ENCODE measurements around the gene DDX25.
"Not testable (repeated sequence)": the region's sequence is repeated elsewhere in the genome, so short reads cannot be mapped to it uniquely, and the experiment has no call there.

Gene DDX25

GRCh38 chr11:125903711-125904659 is at the start of gene DDX25:
Gene DDX25, plus strand, starts transcription at chr11:125904508. Its CDS starts 10 bp downstream, at chr11:125904518.
- DNase-seq = no peak

GRCh38 chr11:125857670-125858069 is 46.6 kb upstream of the DDX25 start:
- DNase-seq = not testable (repeated sequence)

- not testable (repeated sequence) for DNase-seq
These were observed 41.5 kb upstream of the DDX25 start for GRCh38 chr11:125862786-125863185.

GRCh38 chr11:125865354-125865753 is 39.0 kb upstream of the DDX25 start:
- DNase-seq = not testable (repeated sequence)

GRCh38 chr11:125869521-125869920 is 34.8 kb upstream of the DDX25 start:
- DNase-seq = no peak

- DNase-seq = no peak
These were observed 32.7 kb upstream of the DDX25 start for GRCh38 chr11:125871391-125872137.

GRCh38 chr11:125872138-125872491 is 32.2 kb upstream of the DDX25 start:
- DNase-seq = no peak

GRCh38 chr11:125873881-125874555 is 30.3 kb upstream of the DDX25 start:
- DNase-seq = no peak

- DNase-seq = peak; percentile 28
These were observed 29.7 kb upstream of the DDX25 start for GRCh38 chr11:125874556-125875124.

GRCh38 chr11:125881291-125881690 is 23.0 kb upstream of the DDX25 start:
- no peak for DNase-seq

GRCh38 chr11:125883375-125883774 is 20.9 kb upstream of the DDX25 start:
- DNase-seq = no peak

GRCh38 chr11:125886997-125887372 is 17.3 kb upstream of the DDX25 start:
- no peak for DNase-seq

- DNase-seq = peak; percentile 30
These were observed 16.7 kb upstream of the DDX25 start, which contains the start of gene HYLS1 for GRCh38 chr11:125887373-125888324. Gene HYLS1, plus strand, starts transcription at chr11:125887668. Its CDS starts 11,701 bp downstream, at chr11:125899369.

GRCh38 chr11:125890447-125891100 is 13.7 kb upstream of the DDX25 start:
- DNase-seq = no peak

GRCh38 chr11:125892071-125892470 is 12.2 kb upstream of the DDX25 start:
- no peak for DNase-seq

- DNase-seq = no peak
These were observed 11.3 kb upstream of the DDX25 start for GRCh38 chr11:125892994-125893393.

GRCh38 chr11:125901872-125902271 is 2.4 kb upstream of the DDX25 start:
- DNase-seq = no peak

GRCh38 chr11:125902277-125902926 is 1.9 kb upstream of the DDX25 start:
- DNase-seq = no peak

GRCh38 chr11:125902927-125903710 is 1.2 kb upstream of the DDX25 start, which contains the start of gene PUS3:
Gene PUS3, minus strand, starts transcription at chr11:125903206. Its CDS starts 6,922 bp downstream, at chr11:125896284.
- peak; percentile 23 for DNase-seq

GRCh38 chr11:125904678-125905077 is 370 bp downstream of the DDX25 start:
- DNase-seq = no peak
